Liver (tissue), 9 donors: ENCODE data around the gene LIPH. TPM values are rescaled to one million over a fixed set of nuclear protein-coding genes. Genes with fewer than 3 reads are reported as not detected.
"Not testable (repeated sequence)": the region's sequence is repeated elsewhere in the genome, so short reads cannot be mapped to it uniquely, and the experiment has no call there.

Experiments
- DNase-seq: peaks from one replicate; pipeline ENCODE4 v3.0.0-alpha.2; 2017; ENCODE audit warnings: low spot score
- H3K27ac ChIP-seq, 2 donors: one replicate each; pipeline ENCODE4 v1.7.0; 2013; ENCODE audit warnings: inconsistent platforms in 2 of 2, low read length in 2 of 2, control low read depth in 1 of 2, low read depth in 1 of 2, mild to moderate bottlenecking in 1 of 2
- H3K27me3 ChIP-seq, 4 donors: one replicate each; pipeline versions ENCODE4 v1.6.1 to v1.7.0; 2013; ENCODE audit warnings: low read length in 3 of 4, inconsistent platforms in 1 of 4, mild to moderate bottlenecking in 1 of 4, moderate library complexity in 1 of 4; ENCODE audit not compliant: control insufficient read depth in 4 of 4, insufficient read depth in 4 of 4
- H3K36me3 ChIP-seq, 4 donors: one replicate each; pipeline versions ENCODE4 v1.6.1 to v1.7.0; 2013; ENCODE audit warnings: low read length in 3 of 4, mild to moderate bottlenecking in 3 of 4, low read depth in 1 of 4, moderate library complexity in 1 of 4; ENCODE audit not compliant: control insufficient read depth in 4 of 4, insufficient read depth in 3 of 4
- H3K4me1 ChIP-seq, 4 donors: one replicate each; pipeline versions ENCODE4 v1.6.1 to v1.7.0; 2013; ENCODE audit warnings: low read length in 3 of 4, mild to moderate bottlenecking in 3 of 4, moderate library complexity in 1 of 4; ENCODE audit not compliant: control insufficient read depth in 4 of 4, insufficient read depth in 4 of 4
- H3K4me3 ChIP-seq, 3 donors: one replicate each; pipeline versions ENCODE4 v1.6.1 to v1.7.0; 2013; ENCODE audit warnings: low read length in 3 of 3, control low read depth in 1 of 3, low read depth in 1 of 3, mild to moderate bottlenecking in 1 of 3
- H3K9ac ChIP-seq, 2 donors: one replicate each; pipeline ENCODE4 v1.7.0; 2013; ENCODE audit warnings: low read length in 2 of 2, mild to moderate bottlenecking in 2 of 2, moderate library complexity in 2 of 2, control low read depth in 1 of 2, low read depth in 1 of 2
- H3K9me3 ChIP-seq, 4 donors: one replicate each; pipeline versions ENCODE4 v1.6.1 to v1.7.0; 2013; ENCODE audit warnings: low read length in 3 of 4; ENCODE audit not compliant: control insufficient read depth in 4 of 4
- ATF3 ChIP-seq: IDR thresholded peaks from 2 replicates; pipeline ENCODE4 v1.6.1; 2016; ENCODE audit warnings: antibody characterized with exemption
- CTCF ChIP-seq: fragments of 150-350 bp; IDR thresholded peaks from 2 replicates; pipeline ENCODE4 v1.5.1; 2017; ENCODE audit warnings: improper control_type of control experiment, low read depth, low read length; ENCODE audit not compliant: missing input control
- EGR1 ChIP-seq, 2 donors: IDR thresholded peaks; 2 replicates each; pipeline ENCODE4 v1.6.1; 2016 to 2018; ENCODE audit warnings: antibody characterized with exemption in 2 of 2, low read depth in 2 of 2
- FOXA1 ChIP-seq: IDR thresholded peaks from 2 replicates; pipeline ENCODE4 v1.6.1; 2016; ENCODE audit warnings: antibody characterized with exemption
- FOXA2 ChIP-seq: IDR thresholded peaks from 2 replicates; pipeline ENCODE4 v1.6.1; 2016; ENCODE audit warnings: antibody characterized with exemption
- GABPA ChIP-seq, 2 donors: IDR thresholded peaks in 1 of 2; conservative IDR thresholded peaks in 1 of 2; 2 replicates each; pipeline ENCODE4 v1.6.1; 2016; ENCODE audit warnings: antibody characterized with exemption in 2 of 2, mild to moderate bottlenecking in 1 of 2, moderate library complexity in 1 of 2
- HNF4A ChIP-seq, 2 donors: conservative IDR thresholded peaks; 2 replicates each; pipeline ENCODE4 v1.6.1; 2016; ENCODE audit warnings: antibody characterized with exemption in 2 of 2, mild to moderate bottlenecking in 2 of 2
- HNF4G ChIP-seq: IDR thresholded peaks from 2 replicates; pipeline ENCODE4 v1.6.1; 2016; ENCODE audit warnings: antibody characterized with exemption
- JUND ChIP-seq, 2 donors: IDR thresholded peaks; 2 replicates each; pipeline ENCODE4 v1.6.1; 2016; ENCODE audit warnings: antibody characterized with exemption in 2 of 2
- MAX ChIP-seq: IDR thresholded peaks from 2 replicates; pipeline ENCODE4 v1.6.1; 2016; ENCODE audit warnings: antibody characterized with exemption
- NR2F2 ChIP-seq: IDR thresholded peaks from 2 replicates; pipeline ENCODE4 v1.6.1; 2016; ENCODE audit warnings: antibody characterized with exemption
- RAD21 ChIP-seq, 2 donors: IDR thresholded peaks; 2 replicates each; pipeline ENCODE4 v1.6.1; 2016; ENCODE audit warnings: antibody characterized with exemption in 2 of 2, mild to moderate bottlenecking in 2 of 2
- REST ChIP-seq: IDR thresholded peaks from 2 replicates; pipeline ENCODE4 v1.6.1; 2016; ENCODE audit warnings: antibody characterized with exemption, mild to moderate bottlenecking
- RXRA ChIP-seq, 2 donors: IDR thresholded peaks; 2 replicates each; pipeline ENCODE4 v1.6.1; 2017 to 2018; ENCODE audit warnings: antibody characterized with exemption in 2 of 2, mild to moderate bottlenecking in 1 of 2
- SP1 ChIP-seq: IDR thresholded peaks from 2 replicates; pipeline ENCODE4 v1.6.1; 2018; ENCODE audit warnings: antibody characterized with exemption, mild to moderate bottlenecking
- TAF1 ChIP-seq: conservative IDR thresholded peaks from 2 replicates; pipeline ENCODE4 v1.6.1; 2016; ENCODE audit warnings: antibody characterized with exemption, mild to moderate bottlenecking
- YY1 ChIP-seq: IDR thresholded peaks from 2 replicates; pipeline ENCODE4 v1.6.1; 2016; ENCODE audit warnings: antibody characterized with exemption, mild to moderate bottlenecking
- ZBTB33 ChIP-seq: IDR thresholded peaks from 2 replicates; pipeline ENCODE4 v1.6.1; 2016; ENCODE audit warnings: antibody characterized with exemption
- WGBS: extraction: QIAGEN DNeasy Blood & Tissue Kit; methylation state at CpG from one replicate; pipeline ENCODE4 v1.1.7; 2013; 5-methylcytosine and 5-hydroxymethylcytosine counted together
- polyA plus RNA-seq, 2 donors: library from polyadenylated mRNA; stranded (reverse) in 1 of 2; unstranded in 1 of 2; fragments of 200-250 nt in 1 of 2; fragments of >200 nt in 1 of 2; fragmentation: Nextera tagmentation in 1 of 2; extraction: Ambion mirVana in 1 of 2; gene quantifications; one replicate each; pipeline versions ENCODE4 v1.2.1 to v1.2.3, GENCODE V29; 2013 to 2015
- total RNA-seq, 2 donors: library from RNA; depleted of rRNA; stranded (reverse); fragments of >200 nt; gene quantifications; one replicate each; pipeline ENCODE4 v1.2.3, GENCODE V29; 2014
- donor health status: healthy.
- donor health status: healthy.
- donor health status: healthy.
- donor health status: healthy.
- donor health status: healthy.

LIPH gene
- total and polyA plus RNA-seq, 4 donors: under 0.01 to 0.23 (median 0.09) TPM; not detected in 1

- H3K9me3 ChIP-seq, H3K4me1 ChIP-seq, DNase-seq, H3K36me3 ChIP-seq, H3K4me3 ChIP-seq, H3K9ac ChIP-seq, H3K27me3 ChIP-seq, H3K27ac ChIP-seq: not testable (repeated sequence)
- peak; percentile 63 to 77 for TF ChIP-seq RAD21 (IDR thresholded peaks at IDR 0.05)
- TF ChIP-seq CTCF: peak; percentile 47
- 31% methylated on average over 17 of the region's 17 CpGs for WGBS
Measured at GRCh38 chr3:185575108-185575869, 22.9 kb upstream of the LIPH start.

- Histone ChIP-seq H3K9ac (no peak overlapping the region), H3K36me3 (no peaks in the 10 kb centered on the region), H3K27ac (no peak overlapping the region), H3K9me3 (no peaks in the 10 kb centered on the region), H3K4me3 (no peak overlapping the region), H3K4me1 (peaks cover 0 to 2% (median 0%) of the 10 kb centered on the region in 4 donors), H3K27me3 (no peaks in the 10 kb centered on the region)
- TF ChIP-seq REST: no peak
- TF ChIP-seq FOXA1: no peak
- TF ChIP-seq EGR1 (IDR thresholded peaks at IDR 0.05; ENCODE audit: low read depth in 2 of 2): no peak
- no peak for TF ChIP-seq FOXA2
- no peak for TF ChIP-seq ATF3
- TF ChIP-seq RXRA (IDR thresholded peaks at IDR 0.05): no peak
- no peak for TF ChIP-seq SP1
- no peak for TF ChIP-seq NR2F2
- TF ChIP-seq CTCF: no peak
- no peak for TF ChIP-seq JUND (IDR thresholded peaks at IDR 0.05)
- TF ChIP-seq GABPA (IDR thresholded peaks at IDR 0.05 in 1 of 2, conservative IDR thresholded peaks at IDR 0.05 in 1 of 2): no peak
- TF ChIP-seq YY1: no peak
- TF ChIP-seq TAF1: no peak
- no peak for TF ChIP-seq HNF4A (conservative IDR thresholded peaks at IDR 0.05)
- TF ChIP-seq RAD21 (IDR thresholded peaks at IDR 0.05): no peak
- TF ChIP-seq HNF4G: no peak
- no peak for TF ChIP-seq ZBTB33
- TF ChIP-seq MAX: no peak
- no peak for DNase-seq
- 87% methylated on average over 5 of the region's 5 CpGs for WGBS
Measured at GRCh38 chr3:185572183-185572582, 19.8 kb upstream of the LIPH start.
